Measurements from ENCODE around the gene MYEF2.

DNA sequence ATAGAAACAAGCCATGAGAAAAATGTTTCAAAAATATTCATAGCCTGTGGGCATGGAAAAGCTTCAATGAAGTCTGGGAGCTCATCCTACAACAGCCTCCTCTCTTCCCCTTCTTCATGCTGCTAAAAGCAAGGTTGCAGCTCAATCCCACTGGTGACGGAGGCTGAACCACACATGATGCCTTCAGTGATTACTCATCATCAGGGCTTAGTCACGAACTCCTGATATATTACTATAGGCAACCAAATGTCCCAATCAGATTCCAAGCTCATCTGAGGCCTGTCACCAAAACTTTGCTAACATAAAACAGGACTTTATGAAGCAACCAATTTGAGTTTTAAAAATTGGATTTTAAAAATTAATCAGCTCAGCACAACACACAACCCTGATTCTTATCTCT is 81.3 kb downstream of the MYEF2 start:
- TF ChIP-seq, protein P1, sequence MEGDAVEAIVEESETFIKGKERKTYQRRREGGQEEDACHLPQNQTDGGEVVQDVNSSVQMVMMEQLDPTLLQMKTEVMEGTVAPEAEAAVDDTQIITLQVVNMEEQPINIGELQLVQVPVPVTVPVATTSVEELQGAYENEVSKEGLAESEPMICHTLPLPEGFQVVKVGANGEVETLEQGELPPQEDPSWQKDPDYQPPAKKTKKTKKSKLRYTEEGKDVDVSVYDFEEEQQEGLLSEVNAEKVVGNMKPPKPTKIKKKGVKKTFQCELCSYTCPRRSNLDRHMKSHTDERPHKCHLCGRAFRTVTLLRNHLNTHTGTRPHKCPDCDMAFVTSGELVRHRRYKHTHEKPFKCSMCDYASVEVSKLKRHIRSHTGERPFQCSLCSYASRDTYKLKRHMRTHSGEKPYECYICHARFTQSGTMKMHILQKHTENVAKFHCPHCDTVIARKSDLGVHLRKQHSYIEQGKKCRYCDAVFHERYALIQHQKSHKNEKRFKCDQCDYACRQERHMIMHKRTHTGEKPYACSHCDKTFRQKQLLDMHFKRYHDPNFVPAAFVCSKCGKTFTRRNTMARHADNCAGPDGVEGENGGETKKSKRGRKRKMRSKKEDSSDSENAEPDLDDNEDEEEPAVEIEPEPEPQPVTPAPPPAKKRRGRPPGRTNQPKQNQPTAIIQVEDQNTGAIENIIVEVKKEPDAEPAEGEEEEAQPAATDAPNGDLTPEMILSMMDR (IDR thresholded peaks at IDR 0.05) = no peak
- TF ChIP-seq POLR2A (IDR thresholded peaks at IDR 0.05) = no peak
